Upper lobe of left lung (tissue), 4 donors: Measurements from ENCODE around the gene LENG1.

Experiments used
- CTCF ChIP-seq, 6 experiments: fragments of 450-650 bp in 4 of 6; fragments of 200-600 bp in 2 of 6; sonication (generic) in 2 of 6; IDR thresholded peaks; one replicate each; pipeline ENCODE4 v1.5.1; 2016 to 2019; ENCODE audit warnings: antibody characterized with exemption in 6 of 6
- POLR2AphosphoS5 ChIP-seq, 2 donors: sonication (generic); formaldehyde crosslinking; IDR thresholded peaks; one replicate each; pipeline ENCODE4 v1.5.1; 2017; ENCODE audit warnings: antibody characterized with exemption in 2 of 2

DNA sequence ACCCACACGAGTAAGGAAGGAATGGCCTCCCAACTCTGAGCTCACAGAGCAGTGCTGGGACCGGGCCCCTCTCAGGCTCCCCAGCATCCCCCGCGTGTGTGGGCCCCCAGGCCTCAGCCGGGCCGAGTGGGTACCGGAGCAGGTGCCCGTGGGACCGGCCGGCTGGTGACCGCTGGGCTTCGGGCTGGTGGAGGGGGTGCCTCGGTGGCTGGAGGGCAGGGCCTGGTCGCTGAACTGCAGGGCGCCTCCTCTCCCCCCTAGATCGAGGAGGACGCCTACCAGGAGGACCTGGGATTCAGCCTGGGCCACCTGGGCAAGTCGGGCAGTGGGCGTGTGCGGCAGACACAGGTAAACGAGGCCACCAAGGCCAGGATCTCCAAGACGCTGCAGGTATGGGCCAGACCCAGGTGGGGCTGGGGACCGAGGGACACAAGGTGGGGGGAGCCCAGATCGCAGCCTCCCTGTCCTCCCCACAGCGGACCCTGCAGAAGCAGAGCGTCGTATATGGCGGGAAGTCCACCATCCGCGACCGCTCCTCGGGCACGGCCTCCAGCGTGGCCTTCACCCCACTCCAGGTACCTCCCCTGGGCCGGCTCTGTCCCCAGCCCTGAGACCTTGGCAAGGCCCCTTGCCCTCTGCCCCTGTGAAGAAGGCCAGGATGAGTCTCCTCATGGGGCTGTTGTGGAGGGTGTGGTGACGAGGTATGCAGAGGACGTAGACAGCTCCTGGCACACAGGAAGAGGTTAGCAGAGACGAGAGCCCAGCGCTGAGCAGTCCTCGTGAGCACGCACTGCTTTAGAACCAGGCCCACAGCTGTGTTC is 30.5 kb downstream of the LENG1 start:
- TF ChIP-seq CTCF (IDR thresholded peaks at IDR 0.05), result no peak
- TF ChIP-seq POLR2AphosphoS5 (IDR thresholded peaks at IDR 0.05), result no peak
